GM21825 (cell line): ENCODE measurements around the gene MANF.

Experiments used
- ATAC-seq: cut with Tn5 transposase; IDR thresholded peaks from one replicate; pipeline ENCODE4 v1.9.1; 2021; ENCODE audit warnings: mild to moderate bottlenecking, moderate library complexity; ENCODE audit not compliant: unreplicated experiment

The MANF gene

GRCh38 chr3:51429138-51429537, 44.0 kb downstream of the MANF start:
- ATAC-seq = no peak

- ATAC-seq = no peak
Measured at GRCh38 chr3:51434110-51434509, 49.0 kb downstream of the MANF start.

GRCh38 chr3:51434746-51435327, 49.7 kb downstream of the MANF start:
- ATAC-seq = no peak

GRCh38 chr3:51436998-51437639, 52.0 kb downstream of the MANF start:
- no peak for ATAC-seq
